GM12865 (cell line): ENCODE results near the gene FRYL.

ENCODE experiments used
- DNase-seq: peaks from one replicate; pipeline ENCODE4 v3.0.0; 2010; ENCODE audit warnings: low read depth
- H3K4me3 ChIP-seq: 2 replicates; pipeline ENCODE4 v1.5.1; 2011; ENCODE audit warnings: mild to moderate bottlenecking, low read depth, low read length, control low read depth
- TF ChIP-seq, protein P1 (sequence below): IDR thresholded peaks from 2 replicates; pipeline ENCODE4 v1.5.1; 2011; ENCODE audit warnings: low read length, control low read depth, low read depth, inconsistent platforms; ENCODE audit not compliant: insufficient read depth; ENCODE audit errors: missing control alignments

Gene FRYL

GRCh38 chr4:48634688-48635308 lies 145.3 kb downstream of the FRYL start:
- DNase-seq = no peak
- H3K4me3 ChIP-seq = no peak overlapping the region
- TF ChIP-seq, protein P1, sequence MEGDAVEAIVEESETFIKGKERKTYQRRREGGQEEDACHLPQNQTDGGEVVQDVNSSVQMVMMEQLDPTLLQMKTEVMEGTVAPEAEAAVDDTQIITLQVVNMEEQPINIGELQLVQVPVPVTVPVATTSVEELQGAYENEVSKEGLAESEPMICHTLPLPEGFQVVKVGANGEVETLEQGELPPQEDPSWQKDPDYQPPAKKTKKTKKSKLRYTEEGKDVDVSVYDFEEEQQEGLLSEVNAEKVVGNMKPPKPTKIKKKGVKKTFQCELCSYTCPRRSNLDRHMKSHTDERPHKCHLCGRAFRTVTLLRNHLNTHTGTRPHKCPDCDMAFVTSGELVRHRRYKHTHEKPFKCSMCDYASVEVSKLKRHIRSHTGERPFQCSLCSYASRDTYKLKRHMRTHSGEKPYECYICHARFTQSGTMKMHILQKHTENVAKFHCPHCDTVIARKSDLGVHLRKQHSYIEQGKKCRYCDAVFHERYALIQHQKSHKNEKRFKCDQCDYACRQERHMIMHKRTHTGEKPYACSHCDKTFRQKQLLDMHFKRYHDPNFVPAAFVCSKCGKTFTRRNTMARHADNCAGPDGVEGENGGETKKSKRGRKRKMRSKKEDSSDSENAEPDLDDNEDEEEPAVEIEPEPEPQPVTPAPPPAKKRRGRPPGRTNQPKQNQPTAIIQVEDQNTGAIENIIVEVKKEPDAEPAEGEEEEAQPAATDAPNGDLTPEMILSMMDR = no peak

DNA sequence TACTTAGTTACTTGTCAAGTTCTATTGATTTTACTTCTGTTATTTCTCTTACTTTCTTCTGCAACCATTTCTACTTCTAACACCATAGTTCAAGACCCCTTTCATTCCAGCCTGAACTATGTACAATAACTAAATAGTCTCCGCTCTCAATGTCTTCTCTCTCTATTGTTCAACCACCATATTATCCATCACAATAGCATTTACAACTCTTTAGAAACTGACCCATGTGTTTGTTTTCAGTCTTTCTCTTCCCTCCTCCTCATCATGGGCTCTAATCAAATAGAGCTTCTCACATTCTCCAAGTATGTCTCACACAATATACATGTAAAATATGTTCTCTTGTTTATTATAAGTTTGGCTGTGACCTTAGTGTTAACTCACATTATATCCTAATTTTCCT lies 146.4 kb downstream of the FRYL start:
- no peak for DNase-seq
- TF ChIP-seq, protein P1 = no peak

DNA sequence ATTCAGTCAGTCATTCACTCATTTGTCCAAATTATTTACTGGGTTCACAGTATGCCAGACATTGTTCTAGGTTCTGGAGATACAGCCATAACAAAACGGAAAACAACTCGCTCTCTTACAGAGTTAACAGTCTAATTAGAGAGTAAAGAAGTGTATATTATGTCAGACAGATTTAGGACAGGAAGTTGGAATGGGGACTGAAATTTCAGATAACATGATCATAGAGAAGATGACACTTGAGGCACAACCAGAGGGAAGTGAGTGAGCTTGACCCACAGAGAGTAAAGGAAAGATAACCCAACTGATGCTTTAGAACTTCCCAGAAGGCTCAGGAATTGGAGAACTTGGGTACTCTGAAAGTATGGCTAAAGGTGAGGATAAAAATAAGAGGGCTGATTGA lies 150.6 kb downstream of the FRYL start:
- DNase-seq = no peak
- TF ChIP-seq, protein P1 = no peak
- no peak overlapping the region for H3K4me3 ChIP-seq

More for the DNA sequence above, 146.4 kb downstream of the FRYL start:
- H3K4me3 ChIP-seq = no peak overlapping the region

DNA sequence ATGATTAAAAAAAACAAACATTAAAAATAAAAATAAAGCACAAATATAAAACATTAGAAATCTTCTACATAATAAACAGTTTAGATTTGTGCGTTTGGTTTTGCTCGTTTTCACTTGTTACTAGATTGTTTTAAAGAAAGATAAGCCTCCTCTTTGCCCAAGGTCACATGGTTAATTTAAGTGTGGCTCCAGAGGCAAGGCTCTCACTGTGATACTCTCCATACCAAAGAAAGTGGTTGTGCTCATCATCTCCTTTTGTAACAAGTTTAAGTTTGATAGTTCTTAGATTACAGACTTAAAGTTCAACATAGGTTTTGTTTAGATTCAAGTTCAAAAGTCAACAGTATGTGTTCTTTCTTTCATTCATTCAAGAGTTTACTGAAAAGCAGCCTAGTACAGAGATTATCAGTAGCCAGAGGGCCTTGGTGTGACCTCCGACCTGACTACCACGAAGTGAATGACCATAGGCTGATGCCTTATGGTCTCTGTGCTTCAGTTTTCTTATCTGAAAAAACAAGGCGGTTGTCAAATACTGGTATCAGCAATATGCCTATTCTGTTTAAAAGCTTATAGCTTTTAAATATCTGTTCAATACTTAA lies 156.8 kb downstream of the FRYL start:
- DNase-seq = no peak
- H3K4me3 ChIP-seq = no peak overlapping the region
- TF ChIP-seq, protein P1 = no peak

GRCh38 chr4:48620831-48621230 lies 159.2 kb downstream of the FRYL start:
- H3K4me3 ChIP-seq = no peak overlapping the region
- no peak for DNase-seq
- TF ChIP-seq, protein P1 = no peak

- no peak for DNase-seq
- TF ChIP-seq, protein P1 = no peak
- H3K4me3 ChIP-seq = no peak overlapping the region
These were observed 160.0 kb downstream of the FRYL start for GRCh38 chr4:48620093-48620492.

GRCh38 chr4:48604527-48604926 lies 175.6 kb downstream of the FRYL start:
- no peak for DNase-seq
- H3K4me3 ChIP-seq = no peak overlapping the region
- TF ChIP-seq, protein P1 = no peak
